GM18870 (cell line): ENCODE results near the gene FCER2.
"Not testable (repeated sequence)": the region's sequence is repeated elsewhere in the genome, so short reads cannot be mapped to it uniquely, and the experiment has no call there.

Experiments
- ATAC-seq: cut with Tn5 transposase; IDR thresholded peaks from one replicate; pipeline ENCODE4 v1.9.1; 2021; ENCODE audit warnings: moderate library complexity; ENCODE audit not compliant: unreplicated experiment

Gene FCER2

DNA sequence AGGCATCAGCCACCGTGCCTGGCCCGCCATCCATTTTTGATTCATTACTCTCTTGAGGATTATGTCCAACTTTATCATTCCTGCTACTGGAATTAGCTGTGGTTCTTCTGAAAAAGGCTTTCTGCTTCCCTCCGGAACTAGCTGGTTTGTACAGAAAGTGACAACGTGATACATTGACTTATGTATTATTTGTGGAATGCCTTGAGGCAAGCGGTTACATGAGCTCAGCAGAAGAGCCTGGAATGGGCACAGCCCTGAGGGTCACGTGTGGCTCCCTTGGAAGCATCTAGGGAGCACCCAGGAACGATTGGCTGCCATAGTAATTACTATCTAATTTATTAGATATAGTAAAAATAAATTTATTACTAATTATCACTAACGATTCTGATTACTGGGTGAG, 47.5 kb downstream of the FCER2 start:
- no peak for ATAC-seq

DNA sequence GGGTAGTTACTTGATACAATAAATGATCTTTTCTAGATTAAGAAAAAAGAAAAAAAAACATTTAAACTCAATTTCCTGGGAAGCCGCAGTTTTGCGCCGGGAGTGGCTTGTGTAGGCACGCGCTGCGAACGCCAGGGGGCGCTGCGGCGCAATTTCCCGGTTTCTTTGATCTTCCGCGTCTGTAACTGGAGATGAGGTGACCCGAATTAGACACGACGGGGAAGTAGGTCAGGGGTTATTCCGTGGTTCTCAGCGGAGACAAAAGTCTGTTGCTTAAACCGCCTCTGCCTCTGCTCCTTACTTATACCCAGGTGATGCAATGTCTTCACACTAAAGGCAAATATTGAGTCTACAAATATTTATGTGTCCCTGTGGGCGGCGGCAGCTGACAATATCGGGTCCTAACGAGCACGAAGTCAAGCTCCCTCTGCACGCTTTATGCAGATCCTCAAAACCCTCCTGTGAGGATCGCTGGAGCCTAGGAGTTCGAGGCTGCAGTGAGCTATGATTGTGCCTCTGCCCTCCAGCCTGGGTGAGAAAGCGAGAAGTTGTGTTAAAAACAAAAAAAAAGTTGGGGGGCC, 49.8 kb downstream of the FCER2 start:
- no peak for ATAC-seq

DNA sequence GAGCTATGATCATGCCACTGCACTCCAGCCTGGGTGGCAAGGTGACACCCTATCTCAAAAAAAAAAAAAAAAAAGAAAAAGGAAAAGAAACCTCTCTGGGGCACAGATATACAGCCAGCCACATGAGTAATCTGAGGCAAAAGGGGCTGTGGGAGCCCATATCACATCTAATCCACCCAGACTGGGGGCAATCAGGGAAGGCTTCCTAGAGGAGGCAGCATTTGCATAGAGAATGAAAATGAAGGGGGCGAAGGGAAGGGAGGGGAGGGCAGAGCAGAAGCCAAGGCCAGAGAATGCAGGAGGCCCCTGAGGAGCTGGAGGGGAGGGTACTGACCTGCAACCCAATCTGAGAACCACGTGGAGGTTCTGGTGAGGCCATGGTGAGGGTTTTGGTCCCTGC, 51.8 kb downstream of the FCER2 start:
- no peak for ATAC-seq

DNA sequence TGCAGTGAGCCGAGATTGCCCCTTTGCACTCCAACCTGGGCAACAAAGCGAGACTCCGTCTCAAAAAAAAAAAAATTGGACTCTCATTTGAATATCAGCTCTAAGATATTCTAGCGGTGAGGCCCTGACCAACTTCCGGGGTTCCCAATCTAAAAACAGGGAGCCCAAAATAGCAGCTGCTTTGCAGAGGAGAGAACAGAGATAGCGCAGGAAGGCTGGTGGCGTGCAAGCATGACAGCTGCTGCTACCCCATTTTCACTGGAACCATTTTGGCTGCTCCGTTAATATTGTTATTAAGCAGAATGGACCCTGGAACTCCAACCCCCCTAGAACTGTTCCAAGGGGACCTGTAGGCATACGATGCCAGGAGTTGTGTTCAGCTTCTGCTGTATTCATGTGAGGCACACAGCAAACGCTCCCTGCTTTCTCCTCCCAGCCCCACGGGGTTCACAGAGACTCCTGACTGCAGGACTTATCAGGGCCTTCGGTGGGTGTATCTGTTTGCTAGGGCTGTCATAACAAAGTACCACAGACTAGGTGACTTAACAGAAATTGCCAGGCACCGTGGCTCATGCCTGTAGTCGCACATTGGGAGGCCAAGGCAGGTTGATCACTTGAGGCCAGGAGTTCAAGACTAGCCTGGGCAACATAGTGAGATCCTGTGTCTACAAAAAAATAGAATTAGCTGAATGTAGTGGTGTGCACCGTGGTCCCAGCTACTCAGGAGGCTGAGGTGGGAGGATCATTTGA, 53.5 kb downstream of the FCER2 start:
- no peak for ATAC-seq

DNA sequence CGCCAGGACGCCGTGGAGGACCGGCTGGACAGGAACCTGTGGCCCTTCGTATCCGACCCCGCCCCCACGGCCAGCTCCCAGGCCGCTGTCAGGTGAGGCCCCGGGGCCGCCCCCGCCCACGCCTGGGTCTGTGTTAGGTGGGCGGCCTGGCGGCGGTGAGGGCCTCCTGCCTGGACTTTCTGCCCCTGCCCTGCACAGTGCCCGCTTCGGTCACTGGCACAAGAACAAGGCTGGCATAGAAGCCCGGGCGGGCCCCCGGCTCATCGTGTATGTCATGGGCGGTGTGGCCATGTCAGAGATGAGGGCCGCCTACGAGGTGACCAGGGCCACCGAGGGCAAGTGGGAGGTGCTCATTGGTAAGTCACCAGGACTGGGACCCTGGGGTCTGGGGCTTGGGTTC, 54.8 kb downstream of the FCER2 start:
- no peak for ATAC-seq

DNA sequence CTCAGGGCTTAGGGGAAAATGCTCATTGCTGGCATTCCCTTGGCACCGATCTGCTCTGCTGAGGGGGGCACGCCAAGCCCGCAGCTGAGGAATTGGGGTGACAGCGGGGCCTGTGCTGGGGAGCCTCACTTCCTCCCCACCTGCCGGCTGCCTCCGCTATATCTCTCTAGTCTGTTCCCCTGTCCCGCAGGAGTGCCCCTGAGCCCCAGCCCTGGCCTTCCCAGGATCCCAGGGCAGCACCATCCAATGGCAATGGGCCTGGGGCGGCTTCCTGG, 55.6 kb downstream of the FCER2 start:
- ATAC-seq = no peak

DNA sequence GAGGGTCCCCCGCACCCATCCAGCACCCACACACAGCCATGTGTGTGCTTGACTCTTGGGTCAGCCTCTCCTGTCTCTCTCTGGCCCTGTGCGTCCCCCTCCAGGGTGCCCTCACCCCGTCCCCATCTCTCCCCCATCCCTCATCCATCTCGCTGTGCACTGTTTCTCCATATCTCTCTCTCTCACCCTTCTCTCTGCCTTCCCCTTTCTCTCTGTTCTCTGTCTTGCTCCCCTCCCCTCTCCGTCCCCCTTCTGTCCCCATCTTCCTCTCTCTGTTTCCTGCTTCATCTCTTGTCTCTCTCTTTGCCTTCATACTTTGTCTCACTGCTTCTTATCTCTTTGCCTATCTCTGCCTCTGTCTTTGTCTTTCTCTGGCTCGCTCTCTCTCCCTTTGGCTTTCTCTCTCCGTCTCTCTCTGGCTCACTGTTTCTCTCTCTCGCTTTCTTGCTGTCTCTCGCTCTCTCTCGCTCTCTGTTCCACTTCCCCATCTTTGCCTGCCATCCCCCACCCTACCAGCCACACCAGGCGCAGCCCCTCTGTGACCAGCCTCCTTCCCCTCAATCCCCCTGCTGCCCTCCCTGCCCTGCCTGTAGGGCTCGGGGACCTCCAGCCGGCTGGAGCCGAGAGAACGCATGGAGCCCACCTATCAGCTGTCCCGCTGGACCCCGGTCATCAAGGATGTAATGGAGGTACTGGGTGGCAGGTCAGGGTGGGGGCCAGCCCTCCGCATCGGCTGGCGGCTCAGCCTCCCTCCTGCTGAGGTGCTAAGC, 56.1 kb downstream of the FCER2 start:
- ATAC-seq = no peak

DNA sequence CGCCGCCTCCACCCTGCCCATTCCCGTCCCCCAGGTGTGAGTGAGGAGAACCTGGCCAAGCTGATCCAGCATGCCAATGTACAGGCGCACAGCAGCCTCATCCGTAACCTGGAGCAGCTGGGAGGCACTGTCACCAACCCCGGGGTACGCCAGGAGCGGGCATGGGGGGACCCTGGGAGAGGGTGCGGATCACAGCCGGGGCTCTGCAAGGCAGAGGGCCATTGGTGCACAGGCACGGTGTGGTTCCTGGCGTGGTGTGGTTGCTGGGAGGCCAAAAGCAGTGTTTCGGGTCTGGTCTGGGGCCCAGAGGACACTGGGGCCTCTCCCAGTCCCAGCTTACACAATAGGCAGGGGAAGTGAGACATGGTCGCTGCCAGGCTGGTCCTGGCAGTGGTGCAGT, 56.8 kb downstream of the FCER2 start:
- no peak for ATAC-seq

DNA sequence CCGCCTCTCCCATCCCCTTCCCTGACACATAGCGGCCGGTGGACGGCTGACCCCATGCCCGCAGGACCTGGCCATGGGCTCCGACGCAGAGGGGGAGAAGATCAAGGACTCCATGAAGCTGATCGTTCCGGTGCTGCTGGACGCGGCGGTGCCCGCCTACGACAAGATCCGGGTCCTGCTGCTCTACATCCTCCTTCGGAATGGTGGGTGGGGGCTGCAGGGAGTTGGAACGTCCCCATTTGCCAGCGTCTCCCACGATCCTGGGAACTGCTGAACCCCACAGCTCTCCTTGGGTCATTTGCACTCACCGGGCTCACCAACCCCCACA, 57.4 kb downstream of the FCER2 start:
- ATAC-seq = no peak

DNA sequence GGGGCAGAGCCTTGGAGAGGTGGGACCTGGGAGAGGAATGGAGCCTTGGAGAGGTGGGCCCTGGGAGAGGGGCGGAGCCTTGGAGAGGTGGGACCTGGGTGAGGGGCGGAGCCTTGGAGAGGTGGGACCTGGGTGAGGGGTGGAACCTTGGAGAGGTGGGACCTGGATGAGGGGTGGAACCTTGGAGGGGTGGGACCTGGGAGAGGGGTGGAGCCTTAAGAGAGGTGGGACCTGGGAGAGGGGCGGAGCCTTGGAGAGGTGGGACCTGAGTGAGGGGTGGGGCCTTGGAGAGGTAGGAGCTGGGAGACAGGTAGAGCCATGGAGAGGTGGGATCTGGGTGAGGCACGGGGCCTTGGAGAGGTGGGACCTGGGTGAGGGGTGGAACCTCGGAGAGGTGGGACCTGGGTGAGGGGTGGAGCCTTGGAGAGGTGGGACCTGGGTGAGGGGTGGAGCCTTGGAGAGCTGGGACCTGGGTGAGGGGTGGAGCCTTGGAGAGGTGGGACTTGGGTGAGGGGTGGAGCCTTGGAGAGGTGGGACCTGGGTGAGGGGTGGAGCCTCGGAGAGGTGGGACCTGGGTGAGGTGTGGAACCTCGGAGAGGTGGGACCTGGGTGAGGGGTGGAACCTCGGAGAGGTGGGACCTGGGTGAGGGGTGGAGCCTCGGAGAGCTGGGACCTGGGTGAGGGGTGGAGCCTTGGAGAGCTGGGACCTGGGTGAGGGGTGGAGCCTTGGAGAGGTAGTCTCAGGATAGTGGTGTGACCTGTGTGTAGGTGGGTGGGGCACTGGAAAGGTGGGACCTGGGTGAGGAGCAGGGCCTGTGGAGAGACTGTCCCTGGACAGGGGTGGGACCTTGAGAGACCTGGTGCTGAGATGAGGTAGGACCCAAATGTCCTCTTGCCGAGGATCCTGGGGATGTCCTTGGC, 58.0 kb downstream of the FCER2 start:
- not testable (repeated sequence) for ATAC-seq

DNA sequence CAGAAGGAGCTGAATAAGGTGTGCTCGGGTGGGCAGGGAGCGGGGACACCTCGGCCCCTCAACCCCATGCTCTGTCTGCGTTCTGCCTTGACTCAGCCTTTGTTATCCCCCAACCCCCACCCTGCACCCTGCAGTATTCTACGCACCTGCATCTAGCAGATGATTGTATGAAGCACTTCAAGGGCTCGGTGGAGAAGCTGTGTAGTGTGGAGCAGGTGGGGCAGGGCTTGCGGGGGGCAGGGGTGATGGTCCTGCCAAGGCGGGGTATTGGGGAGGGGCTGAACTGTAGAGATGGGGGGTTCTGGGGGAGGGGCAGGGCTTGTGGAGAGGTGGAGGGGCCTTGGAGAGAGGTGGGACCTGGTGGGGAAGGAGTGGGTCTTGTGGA, 58.9 kb downstream of the FCER2 start:
- ATAC-seq = no peak

DNA sequence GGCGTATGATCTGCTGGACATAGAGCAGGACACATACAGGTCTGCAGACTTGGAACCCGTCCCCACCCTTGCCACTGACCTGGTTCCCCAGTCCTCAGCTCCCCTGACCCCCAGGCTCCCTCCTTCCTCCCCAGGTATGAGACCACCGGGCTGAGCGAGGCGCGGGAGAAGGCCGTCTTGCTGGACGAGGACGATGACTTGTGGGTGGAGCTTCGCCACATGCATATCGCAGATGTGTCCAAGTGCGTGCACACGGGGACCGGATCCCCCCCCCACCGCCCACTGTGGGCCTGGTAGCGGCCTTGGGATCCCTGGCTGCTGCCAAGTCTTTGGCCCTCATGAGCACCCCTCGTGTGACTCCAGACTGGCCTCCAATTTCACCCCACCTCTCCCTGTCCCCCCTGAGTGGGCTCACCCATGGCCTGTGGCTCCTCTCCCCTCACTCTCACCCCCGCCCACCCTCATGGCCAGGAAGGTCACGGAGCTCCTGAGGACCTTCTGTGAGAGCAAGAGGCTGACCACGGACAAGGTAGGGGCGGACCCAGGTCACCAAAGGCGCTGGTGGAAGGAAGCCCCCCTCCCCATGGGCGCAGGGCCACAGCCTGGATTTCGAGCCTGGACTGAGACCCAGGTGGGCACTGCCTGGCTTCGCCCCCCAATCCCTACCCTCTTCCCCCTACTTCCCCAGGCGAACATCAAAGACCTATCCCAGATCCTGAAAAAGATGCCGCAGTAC, 59.5 kb downstream of the FCER2 start:
- ATAC-seq = no peak

DNA sequence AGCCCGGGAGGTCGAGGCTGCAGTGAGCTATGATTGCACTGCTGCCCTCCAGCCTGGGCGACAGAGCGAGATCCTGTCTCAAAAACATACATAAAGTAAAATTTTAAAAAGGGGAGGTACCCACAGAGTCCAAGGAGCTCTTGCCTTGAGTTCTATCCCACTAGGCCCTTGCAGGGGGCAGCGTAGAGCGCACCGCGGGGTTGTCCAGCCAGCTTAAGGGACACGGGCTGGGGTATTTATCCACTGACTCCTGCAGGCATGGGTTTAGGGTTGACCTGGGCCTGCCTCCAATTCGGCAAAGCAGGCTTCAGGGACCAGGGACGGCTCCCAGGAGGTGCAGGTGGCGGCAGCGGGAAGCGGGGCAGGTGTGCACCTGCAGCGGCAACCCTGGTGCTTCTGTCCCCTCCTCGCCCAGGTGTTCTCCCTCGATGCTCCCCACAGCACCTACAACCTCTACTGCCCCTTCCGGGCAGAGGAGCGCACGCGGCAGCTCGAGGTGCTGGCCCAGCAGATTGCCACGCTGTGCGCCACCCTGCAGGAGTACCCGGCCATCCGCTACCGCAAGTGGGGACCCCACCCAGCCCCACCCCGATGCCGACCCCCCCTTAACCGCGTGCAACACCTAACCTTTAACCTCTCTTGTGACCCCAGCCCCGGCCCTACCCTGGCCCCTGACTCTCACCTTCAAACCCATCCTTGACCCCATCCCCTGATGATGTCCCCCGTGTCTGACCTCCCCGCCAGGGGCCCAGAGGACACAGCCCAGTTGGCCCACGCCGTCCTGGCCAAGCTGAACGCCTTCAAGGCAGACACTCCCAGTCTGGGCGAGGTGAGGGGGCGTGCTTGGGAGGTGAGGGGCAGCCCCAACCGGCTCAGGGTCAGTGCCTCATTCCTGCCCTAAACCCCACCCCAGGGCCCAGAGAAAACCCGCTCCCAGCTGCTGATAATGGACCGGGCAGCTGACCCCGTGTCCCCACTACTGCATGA, 60.3 kb downstream of the FCER2 start:
- no peak for ATAC-seq

DNA sequence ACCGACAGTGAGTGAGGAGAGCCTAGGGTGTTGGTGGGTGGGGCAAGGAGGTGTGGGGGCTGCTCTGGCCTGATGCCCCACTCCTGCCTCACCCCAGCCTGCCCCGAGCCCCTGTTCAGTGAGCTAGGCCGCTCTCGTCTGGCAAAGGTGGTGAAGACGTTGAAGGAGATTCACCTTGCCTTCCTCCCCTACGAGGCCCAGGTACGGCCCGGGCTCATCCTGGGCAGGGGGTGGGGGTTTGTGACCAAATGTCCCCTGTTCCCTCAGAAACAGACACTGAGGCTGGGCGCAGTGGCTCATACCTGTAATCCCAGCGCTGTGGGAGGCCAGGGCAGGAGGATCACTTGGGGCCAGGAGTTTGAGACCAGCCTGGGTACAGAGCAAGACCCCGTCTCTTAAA, 61.1 kb downstream of the FCER2 start:
- ATAC-seq = no peak

DNA sequence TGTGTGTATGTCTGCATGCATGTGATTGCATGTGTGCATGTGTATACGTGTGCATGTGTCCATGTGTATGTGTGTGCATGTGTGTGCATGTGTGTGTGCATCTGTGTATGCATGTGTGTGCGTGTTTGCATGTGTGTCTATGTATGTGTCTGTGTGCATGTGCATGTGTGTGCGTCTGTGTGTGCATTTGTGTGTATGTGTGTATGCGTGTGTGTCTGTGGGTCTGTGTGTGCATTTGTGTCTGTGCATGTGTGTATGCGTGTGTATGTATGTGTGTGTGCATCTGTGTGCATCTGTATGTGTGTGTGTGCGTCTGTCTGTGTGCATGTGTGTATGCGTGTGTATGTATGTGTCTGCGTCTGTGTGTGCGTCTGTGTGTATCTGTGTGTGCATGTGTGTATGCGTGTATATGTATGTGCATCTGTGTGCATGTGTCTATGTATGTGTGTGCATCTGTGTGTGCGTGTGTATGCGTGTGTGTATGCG, 62.0 kb downstream of the FCER2 start:
- no peak for ATAC-seq

DNA sequence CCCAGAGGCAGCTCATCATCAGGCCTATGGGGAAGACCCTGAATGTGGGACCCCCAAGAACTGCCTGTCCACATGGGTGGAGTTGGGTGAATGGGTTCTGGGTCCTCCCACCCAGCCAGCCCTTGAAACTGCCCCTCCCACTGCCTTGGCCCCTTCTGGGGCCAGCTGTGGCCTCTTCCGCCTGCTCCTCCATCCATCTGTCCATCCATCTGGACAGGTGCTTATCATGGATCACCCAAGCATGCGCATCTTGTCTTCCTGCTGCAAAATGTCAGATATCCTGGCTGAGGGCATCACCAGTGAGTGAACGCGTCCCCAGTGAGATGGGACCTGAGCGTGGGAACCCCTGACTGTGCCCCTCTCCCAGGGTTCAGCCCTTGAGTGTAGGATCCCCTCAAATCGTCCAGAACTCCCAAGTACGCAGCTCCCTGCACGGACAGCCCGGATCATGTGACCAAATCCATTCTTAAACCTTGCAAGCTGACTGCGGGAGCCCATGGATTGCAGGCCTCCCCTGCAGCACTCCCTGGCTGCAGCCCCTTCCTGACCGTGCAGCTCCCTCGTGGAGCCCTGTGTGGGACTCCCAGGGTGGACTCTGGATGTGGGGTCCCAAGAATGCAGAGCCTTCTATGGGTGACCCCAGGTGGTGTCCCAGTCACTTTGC, 63.0 kb downstream of the FCER2 start:
- ATAC-seq = no peak
